Tibial artery (tissue), 4 donors: ENCODE measurements around the gene DNAJB13.

ENCODE experiments used
- DNase-seq, 2 donors: peaks; one replicate each; pipeline ENCODE4 v3.0.0-alpha.2; 2019
- H3K27ac ChIP-seq, 2 donors: fragments of 200-600 bp; sonication (generic) in 1 of 2; 1 replicate in 1 of 2; 2 replicates in 1 of 2; pipeline ENCODE4 v1.5.1; 2018 to 2019; ENCODE audit warnings: mild to moderate bottlenecking in 1 of 2
- H3K27me3 ChIP-seq, 2 donors: fragments of 200-600 bp; sonication (generic) in 1 of 2; one replicate each; pipeline versions ENCODE4 v1.5.1 to v1.6.0; 2016 to 2019
- H3K36me3 ChIP-seq, 3 donors: fragments of 200-600 bp; sonication (generic) in 2 of 3; one replicate each; pipeline ENCODE4 v1.5.1; 2016 to 2019; ENCODE audit warnings: mild to moderate bottlenecking in 2 of 3
- H3K4me1 ChIP-seq, 4 donors: fragments of 200-600 bp; sonication (generic) in 2 of 4; 1 replicate in 3 of 4; 2 replicates in 1 of 4; pipeline ENCODE4 v1.5.1; 2016 to 2019
- H3K4me3 ChIP-seq, 2 donors: fragments of 200-600 bp; sonication (generic) in 1 of 2; 1 replicate in 1 of 2; 2 replicates in 1 of 2; pipeline ENCODE4 v1.5.1; 2018 to 2019; ENCODE audit warnings: mild to moderate bottlenecking in 2 of 2
- H3K9me3 ChIP-seq, 3 donors: fragments of 200-600 bp; sonication (generic) in 1 of 3; one replicate each; pipeline ENCODE4 v1.5.1; 2016 to 2019
- intact Hi-C: fragments of 100-400 bp; cut with DNase I; formaldehyde crosslinking; loops from one replicate; pipeline ENCODE4 v1.15.0; 2023; ENCODE audit warnings: low total_unique reads
- TF ChIP-seq, protein P1 (sequence below), 2 experiments: fragments of 200-600 bp in 1 of 2; fragments of 450-650 bp in 1 of 2; IDR thresholded peaks; one replicate each; pipeline ENCODE4 v1.5.1; 2017 to 2019; ENCODE audit warnings: antibody characterized with exemption in 2 of 2, mild to moderate bottlenecking in 1 of 2, moderate library complexity in 1 of 2

DNAJB13 gene

DNA sequence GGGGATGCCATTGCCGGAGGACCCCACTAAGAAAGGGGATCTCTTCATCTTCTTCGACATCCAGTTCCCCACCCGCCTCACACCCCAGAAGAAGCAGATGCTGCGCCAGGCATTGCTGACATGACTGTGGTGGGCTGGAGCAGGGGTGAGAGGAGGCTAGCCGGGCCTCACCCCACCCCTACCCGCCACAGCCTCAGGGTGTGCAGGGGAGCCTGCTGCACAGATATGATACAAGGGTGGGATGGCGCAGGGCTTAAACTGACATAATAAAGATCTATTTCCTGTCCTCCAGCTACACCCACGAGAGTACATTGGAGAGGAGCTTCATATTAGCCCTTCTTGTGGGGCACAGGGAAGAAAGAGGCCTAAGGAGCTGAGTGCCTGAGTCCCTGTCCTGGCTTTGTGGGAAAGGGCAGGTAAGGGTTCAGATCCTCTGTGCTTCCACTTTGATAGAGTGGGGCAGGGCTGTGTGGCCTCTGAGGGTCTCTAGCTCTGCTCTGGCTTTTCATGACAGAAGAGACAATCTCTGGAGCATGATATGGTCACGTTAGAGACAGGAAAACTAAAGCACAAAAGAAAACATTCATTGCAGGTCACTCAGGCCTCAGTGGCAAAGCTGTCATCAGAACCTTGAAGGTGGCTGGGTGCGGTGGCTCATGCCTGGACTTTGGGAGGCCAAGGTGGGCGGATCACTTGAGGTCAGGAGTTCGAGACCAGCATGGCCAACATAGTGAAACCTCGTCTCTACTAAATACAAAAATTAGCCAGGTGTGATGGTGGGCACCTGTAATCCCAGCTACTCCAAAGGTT, 19.4 kb downstream of the DNAJB13 start:
- Histone ChIP-seq H3K4me3 (no peak overlapping the region), H3K27ac (no peak overlapping the region), H3K27me3 (no peaks in the 10 kb centered on the region), H3K36me3 (peaks cover 0 to 14% (median 0%) of the 10 kb centered on the region in 3 donors), H3K4me1 (no peaks in the 10 kb centered on the region), H3K9me3 (no peaks in the 10 kb centered on the region)
- intact Hi-C loops: loop anchor here (10.0 kb wide), 2 partner anchors 55 to 205 kb away; partner anchors contain the start of genes C2CD3 and PPME1
- TF ChIP-seq, protein P1, sequence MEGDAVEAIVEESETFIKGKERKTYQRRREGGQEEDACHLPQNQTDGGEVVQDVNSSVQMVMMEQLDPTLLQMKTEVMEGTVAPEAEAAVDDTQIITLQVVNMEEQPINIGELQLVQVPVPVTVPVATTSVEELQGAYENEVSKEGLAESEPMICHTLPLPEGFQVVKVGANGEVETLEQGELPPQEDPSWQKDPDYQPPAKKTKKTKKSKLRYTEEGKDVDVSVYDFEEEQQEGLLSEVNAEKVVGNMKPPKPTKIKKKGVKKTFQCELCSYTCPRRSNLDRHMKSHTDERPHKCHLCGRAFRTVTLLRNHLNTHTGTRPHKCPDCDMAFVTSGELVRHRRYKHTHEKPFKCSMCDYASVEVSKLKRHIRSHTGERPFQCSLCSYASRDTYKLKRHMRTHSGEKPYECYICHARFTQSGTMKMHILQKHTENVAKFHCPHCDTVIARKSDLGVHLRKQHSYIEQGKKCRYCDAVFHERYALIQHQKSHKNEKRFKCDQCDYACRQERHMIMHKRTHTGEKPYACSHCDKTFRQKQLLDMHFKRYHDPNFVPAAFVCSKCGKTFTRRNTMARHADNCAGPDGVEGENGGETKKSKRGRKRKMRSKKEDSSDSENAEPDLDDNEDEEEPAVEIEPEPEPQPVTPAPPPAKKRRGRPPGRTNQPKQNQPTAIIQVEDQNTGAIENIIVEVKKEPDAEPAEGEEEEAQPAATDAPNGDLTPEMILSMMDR (IDR thresholded peaks at IDR 0.05): no peak
- no peak for DNase-seq

DNA sequence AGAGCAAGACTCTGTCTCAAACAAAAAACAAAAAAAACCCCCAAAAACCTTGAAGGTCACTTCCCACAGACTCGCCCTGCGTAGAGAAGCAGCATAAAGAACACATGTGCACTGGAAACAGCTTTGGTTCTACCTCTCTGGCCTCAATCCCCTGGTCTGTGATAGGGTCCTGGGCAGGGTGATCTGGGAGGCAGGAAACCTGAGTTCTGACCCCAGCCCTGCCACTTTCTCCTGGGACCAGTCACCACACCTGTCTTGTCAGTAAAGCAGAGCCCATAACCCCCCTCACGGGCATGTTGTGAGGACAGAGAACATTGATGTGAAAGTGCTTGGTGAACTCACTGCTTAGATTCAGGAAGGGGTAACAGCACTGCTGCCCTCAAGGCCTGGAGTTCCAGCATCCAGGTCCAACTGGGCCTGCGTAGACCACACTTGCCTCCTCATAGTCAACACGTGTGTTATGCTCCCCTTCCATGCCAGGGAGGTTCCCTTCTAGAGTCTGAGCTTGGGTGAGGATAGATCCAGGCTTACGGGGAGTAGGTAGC, 20.4 kb downstream of the DNAJB13 start:
- no peak for DNase-seq
- TF ChIP-seq, protein P1 (IDR thresholded peaks at IDR 0.05): no peak

DNA sequence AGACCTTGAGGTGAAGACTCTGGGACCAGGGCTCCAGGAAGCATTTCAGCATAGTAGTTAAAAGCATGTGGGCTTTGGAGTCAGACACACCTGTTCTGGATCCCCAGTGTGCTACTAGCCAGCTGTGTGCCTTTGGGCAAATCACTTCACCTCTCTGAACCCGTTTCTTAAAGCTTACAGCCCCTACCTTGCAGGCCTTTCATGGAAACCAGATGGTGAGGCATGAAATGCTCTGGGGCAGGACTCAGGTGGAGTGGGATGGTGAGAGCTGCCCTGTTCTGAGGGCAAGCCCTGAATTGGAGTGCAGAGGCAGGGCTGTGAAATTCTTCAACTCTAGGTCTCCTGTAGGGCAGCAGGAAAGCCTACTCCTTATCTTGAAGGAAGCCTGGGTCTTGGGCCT, 21.4 kb downstream of the DNAJB13 start:
- H3K4me3 ChIP-seq: no peak overlapping the region
- no peak overlapping the region for H3K27ac ChIP-seq
- no peaks in the 10 kb centered on the region for H3K27me3 ChIP-seq
- H3K4me1 ChIP-seq: no peaks in the 10 kb centered on the region
- TF ChIP-seq, protein P1 (IDR thresholded peaks at IDR 0.05): no peak
- peaks cover 0 to 33% (median 6%) of the 10 kb centered on the region in 3 donors for H3K36me3 ChIP-seq
- DNase-seq: no peak
- intact Hi-C loops: no loop called here
- no peaks in the 10 kb centered on the region for H3K9me3 ChIP-seq

More for the DNA sequence above, 20.4 kb downstream of the DNAJB13 start:
- H3K36me3 ChIP-seq: peaks cover 0 to 24% (median 4%) of the 10 kb centered on the region in 3 donors
- H3K4me1 ChIP-seq: no peaks in the 10 kb centered on the region
- H3K27me3 ChIP-seq: no peaks in the 10 kb centered on the region
- no peak overlapping the region for H3K27ac ChIP-seq
- no peak overlapping the region for H3K4me3 ChIP-seq
- no peaks in the 10 kb centered on the region for H3K9me3 ChIP-seq
- intact Hi-C loops: no loop called here

DNA sequence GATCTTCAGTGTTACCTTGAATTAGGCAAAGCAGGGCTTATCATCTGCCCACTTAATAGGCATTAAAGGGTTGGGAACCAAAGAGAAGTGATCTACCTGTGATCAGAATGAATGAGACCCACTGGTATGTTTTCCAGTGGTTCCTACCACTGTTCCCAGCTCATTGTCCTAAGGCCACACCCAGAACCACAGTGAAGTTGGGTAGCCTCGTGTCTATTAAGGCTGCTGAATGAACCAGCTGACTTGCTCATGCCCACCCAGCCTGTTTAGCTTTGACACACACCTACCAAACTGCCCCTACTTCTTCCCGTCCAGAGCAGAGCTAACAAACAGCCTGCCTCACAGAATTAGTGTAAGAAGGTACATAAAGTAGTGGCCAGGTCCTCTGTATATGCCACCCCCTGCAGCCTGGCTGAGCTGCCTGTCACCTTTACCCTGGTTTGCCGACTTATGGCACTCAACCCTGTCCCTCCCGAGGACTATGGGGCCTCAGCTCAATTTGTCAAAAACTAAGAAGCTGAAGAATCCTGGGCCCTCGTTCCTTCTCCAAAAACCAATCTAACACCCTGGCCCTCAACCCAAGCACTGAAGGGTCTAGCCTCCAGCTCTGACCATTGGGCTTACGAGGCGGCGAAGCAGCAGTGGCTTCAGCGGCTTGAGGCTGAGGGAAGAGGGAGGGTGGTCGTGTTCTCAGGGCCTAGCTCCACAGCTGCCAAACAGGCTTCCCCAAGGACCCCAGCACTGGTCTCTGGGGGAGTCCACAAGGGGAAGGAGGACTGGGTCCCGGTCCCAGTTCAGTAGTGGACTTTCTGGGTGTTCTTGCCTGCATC, 22.0 kb downstream of the DNAJB13 start:
- TF ChIP-seq, protein P1 (IDR thresholded peaks at IDR 0.05): no peak
- no peak for DNase-seq
- H3K27me3 ChIP-seq: no peaks in the 10 kb centered on the region
- H3K36me3 ChIP-seq: peaks cover 0 to 40% (median 11%) of the 10 kb centered on the region in 3 donors
- no peak overlapping the region for H3K27ac ChIP-seq
- intact Hi-C loops: no loop called here
- no peaks in the 10 kb centered on the region for H3K4me1 ChIP-seq
- no peak overlapping the region for H3K4me3 ChIP-seq
- no peaks in the 10 kb centered on the region for H3K9me3 ChIP-seq

DNA sequence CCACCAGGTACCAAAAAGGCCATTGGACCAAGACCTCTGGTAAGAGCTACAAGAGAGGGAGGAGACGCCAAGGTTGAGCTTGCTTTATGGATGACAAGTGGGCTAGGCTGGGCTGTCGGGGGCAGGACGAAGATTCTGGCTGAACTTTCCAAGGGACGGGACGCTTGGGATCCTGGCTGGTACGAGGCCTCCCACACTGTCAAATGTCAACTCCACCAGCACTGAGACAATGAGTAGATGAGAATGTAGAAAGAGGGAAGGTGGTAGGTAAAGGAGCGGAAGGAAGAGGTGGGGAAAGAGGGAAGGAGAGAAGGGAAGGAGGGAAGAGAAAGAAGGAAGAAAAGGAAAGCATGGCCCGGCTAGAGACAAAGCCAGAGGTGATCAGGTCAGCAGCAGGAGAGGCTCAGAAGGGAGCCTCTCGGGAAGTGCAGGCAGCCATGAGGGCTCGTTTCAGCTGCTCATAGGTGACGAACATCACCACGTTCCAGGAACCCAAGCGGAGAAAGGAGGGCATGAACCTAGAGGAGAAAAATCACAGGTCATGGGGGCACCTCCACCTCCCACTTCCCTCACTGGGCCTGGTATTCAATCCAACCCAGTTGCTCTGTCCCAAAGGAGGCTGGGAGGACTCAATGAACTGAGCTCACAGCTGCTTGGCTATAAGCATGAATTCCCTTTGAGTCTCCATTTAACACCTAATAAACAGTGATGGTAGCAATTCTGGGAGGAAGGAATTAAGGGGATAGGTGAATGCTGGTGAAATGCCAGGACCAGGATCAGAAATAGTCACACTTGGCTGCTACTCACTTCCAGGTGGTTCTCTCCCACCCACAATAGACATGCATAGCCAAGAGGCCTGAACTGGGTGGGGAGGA, 24.0 kb downstream of the DNAJB13 start:
- H3K36me3 ChIP-seq: peaks cover 0 to 57% (median 14%) of the 10 kb centered on the region in 3 donors
- no peaks in the 10 kb centered on the region for H3K9me3 ChIP-seq
- H3K27me3 ChIP-seq: no peaks in the 10 kb centered on the region
- intact Hi-C loops: no loop called here
- H3K4me1 ChIP-seq: no peaks in the 10 kb centered on the region
- H3K4me3 ChIP-seq: no peak overlapping the region
- TF ChIP-seq, protein P1 (IDR thresholded peaks at IDR 0.05): no peak
- no peak overlapping the region for H3K27ac ChIP-seq
- DNase-seq: no peak
